Caco-2 (cell line): Measurements from ENCODE around the gene CDK9. TPM values are rescaled to one million over a fixed set of nuclear protein-coding genes. Genes with fewer than 3 reads are reported as not detected.

Experiments
- BruUV-seq: library from RNA; stranded (reverse); fragments of 400-500 nt; replicated peaks from 2 replicates; lab custom pipeline; 2021; lab: Mats Ljungman, UMichigan
- CTCF ChIA-PET: fragments of 300-600 bp; sonication (Branson Sonifier 250); formaldehyde crosslinking; loops from one replicate; lab custom pipeline; 2022; ENCODE audit warnings: antibody characterized with exemption; lab: Charles Lee
- POLR2A ChIA-PET: fragments of 300-600 bp; sonication (Branson Sonifier 250); formaldehyde crosslinking; loops from one replicate; lab custom pipeline; 2022; ENCODE audit warnings: antibody characterized with exemption; lab: Charles Lee
- DNase-seq, 2 experiments: peaks; one replicate each; pipeline versions ENCODE4 v3.0.0 to v3.0.0-alpha.2; 2020 to 2022
- H3K27me3 ChIP-seq: replicated peaks from 2 replicates; pipeline ENCODE4 v1.6.0; 2011; ENCODE audit warnings: low read length; ENCODE audit not compliant: control insufficient read depth, insufficient read depth
- H3K36me3 ChIP-seq: 2 replicates; pipeline ENCODE4 v1.5.1; 2011; ENCODE audit warnings: low read length; ENCODE audit not compliant: control insufficient read depth, insufficient read depth
- H3K4me1 ChIP-seq: fragments of 250-450 bp; sonication (Bioruptor Pico); 2 replicates; pipeline ENCODE4 v1.5.1; 2020; ENCODE audit warnings: mild to moderate bottlenecking
- H3K4me3 ChIP-seq: 2 replicates; pipeline ENCODE4 v1.5.1; 2011; ENCODE audit warnings: low read depth, mild to moderate bottlenecking, control low read depth, low read length
- H3K9me3 ChIP-seq: fragments of 250-450 bp; sonication (Bioruptor Pico); 2 replicates; pipeline ENCODE4 v1.5.1; 2020; ENCODE audit warnings: mild to moderate bottlenecking, moderate library complexity
- H3K27ac Mint-ChIP-seq: one replicate; pipeline ENCODE4 v1.8.0; 2022; ENCODE audit warnings: mixed read lengths; ENCODE audit not compliant: unreplicated experiment
- H3K27me3 Mint-ChIP-seq: one replicate; pipeline ENCODE4 v1.8.0; 2022; ENCODE audit warnings: mixed read lengths; ENCODE audit not compliant: insufficient read depth, unreplicated experiment
- H3K36me3 Mint-ChIP-seq: one replicate; pipeline ENCODE4 v1.8.0; 2022; ENCODE audit warnings: mild to moderate bottlenecking, mixed read lengths; ENCODE audit not compliant: insufficient read depth, unreplicated experiment
- H3K4me1 Mint-ChIP-seq: one replicate; pipeline ENCODE4 v1.8.0; 2022; ENCODE audit warnings: low read depth, mixed read lengths; ENCODE audit not compliant: unreplicated experiment
- H3K4me3 Mint-ChIP-seq: one replicate; pipeline ENCODE4 v1.8.0; 2022; ENCODE audit warnings: mild to moderate bottlenecking, moderate library complexity, mixed read lengths; ENCODE audit not compliant: unreplicated experiment
- H3K9me3 Mint-ChIP-seq: one replicate; pipeline ENCODE4 v1.8.0; 2022; ENCODE audit warnings: mixed read lengths; ENCODE audit not compliant: unreplicated experiment
- intact Hi-C: fragments of 100-400 bp; cut with micrococcal nuclease; formaldehyde crosslinking; loops from one replicate; pipeline ENCODE4 v1.10.0; 2022; ENCODE audit not compliant: unreplicated experiment
- total RNA-seq: library from RNA; stranded (reverse); gene quantifications from 2 replicates; pipeline ENCODE4 v1.2.3, GENCODE V29; 2022
- TF ChIP-seq, protein P1 (sequence below), 2 experiments: fragments of 200-600 bp in 1 of 2; IDR thresholded peaks; 1 replicate in 1 of 2; 2 replicates in 1 of 2; pipeline versions ENCODE4 v1.5.1 to v1.8.0; 2011 to 2022; ENCODE audit warnings: antibody characterized with exemption in 1 of 2, control low read depth in 1 of 2, inconsistent platforms in 1 of 2, low read depth in 1 of 2, low read length in 1 of 2, mild to moderate bottlenecking in 1 of 2, moderate library complexity in 1 of 2; ENCODE audit not compliant: insufficient read depth in 1 of 2, severe bottlenecking in 1 of 2, unreplicated experiment in 1 of 2

CDK9 gene
- total RNA-seq, 1 experiment from 2014 or later, result 48.2 TPM

DNA sequence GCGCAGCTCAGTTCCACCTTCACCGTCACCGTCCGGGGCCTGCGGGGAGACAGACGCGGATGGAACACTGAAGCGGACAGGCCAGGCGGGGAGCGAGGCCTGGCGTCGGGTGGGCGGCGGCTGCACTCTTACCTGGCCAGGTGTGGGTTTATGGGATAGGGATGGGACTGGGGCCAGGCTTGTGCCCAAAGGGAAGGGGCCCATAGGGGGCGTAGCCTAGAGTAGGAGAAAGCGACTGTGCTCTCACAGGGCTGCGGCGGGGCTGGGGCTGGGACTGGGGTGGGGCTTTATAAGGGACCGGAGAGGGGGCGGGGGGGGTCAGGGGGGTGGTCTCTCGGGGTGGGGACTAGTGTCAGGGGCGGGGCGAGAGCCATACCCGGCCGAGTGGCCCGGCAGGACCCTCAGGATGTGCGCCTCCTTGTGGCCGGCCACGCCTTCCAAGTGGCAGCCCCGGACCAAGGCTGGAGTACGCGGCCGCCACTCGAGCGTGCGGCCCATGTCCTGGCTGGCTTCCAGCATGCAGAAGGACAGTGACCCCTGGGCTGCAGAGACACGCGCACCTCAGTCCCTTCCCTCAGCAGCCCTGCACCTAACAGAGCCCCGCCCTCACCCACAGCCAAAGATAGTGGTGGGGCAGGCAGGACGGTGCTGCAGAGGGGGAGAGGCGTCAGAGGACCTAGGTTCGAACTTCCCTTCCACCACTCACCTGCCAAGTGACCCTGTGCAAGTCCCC, 39.7 kb downstream of the CDK9 start:
- intact Hi-C loops, result no loop called here
- peaks cover 10% of the 10 kb centered on the region for H3K4me1 Mint-ChIP-seq
- peaks cover 10% of the 10 kb centered on the region for H3K36me3 Mint-ChIP-seq
- Histone ChIP-seq H3K4me1 (no peaks in the 10 kb centered on the region), H3K9me3 (no peaks in the 10 kb centered on the region), H3K36me3 (no peaks in the 10 kb centered on the region), H3K27me3 (no peaks in the 10 kb centered on the region), H3K4me3 (no peak overlapping the region)
- no peak overlapping the region for H3K4me3 Mint-ChIP-seq
- no peaks in the 10 kb centered on the region for H3K27me3 Mint-ChIP-seq
- ChIA-PET POLR2A (no interaction called here), CTCF (interaction anchor here (0.6 kb wide), 2 partner anchors 33 to 394 kb away, joined by 3 to 6 read pairs; no protein-coding TSS in a partner anchor)
- DNase-seq, result peak in 1 of 2 experiments; percentile 34
- no peak overlapping the region for H3K27ac Mint-ChIP-seq
- no peaks in the 10 kb centered on the region for H3K9me3 Mint-ChIP-seq
- TF ChIP-seq, protein P1, sequence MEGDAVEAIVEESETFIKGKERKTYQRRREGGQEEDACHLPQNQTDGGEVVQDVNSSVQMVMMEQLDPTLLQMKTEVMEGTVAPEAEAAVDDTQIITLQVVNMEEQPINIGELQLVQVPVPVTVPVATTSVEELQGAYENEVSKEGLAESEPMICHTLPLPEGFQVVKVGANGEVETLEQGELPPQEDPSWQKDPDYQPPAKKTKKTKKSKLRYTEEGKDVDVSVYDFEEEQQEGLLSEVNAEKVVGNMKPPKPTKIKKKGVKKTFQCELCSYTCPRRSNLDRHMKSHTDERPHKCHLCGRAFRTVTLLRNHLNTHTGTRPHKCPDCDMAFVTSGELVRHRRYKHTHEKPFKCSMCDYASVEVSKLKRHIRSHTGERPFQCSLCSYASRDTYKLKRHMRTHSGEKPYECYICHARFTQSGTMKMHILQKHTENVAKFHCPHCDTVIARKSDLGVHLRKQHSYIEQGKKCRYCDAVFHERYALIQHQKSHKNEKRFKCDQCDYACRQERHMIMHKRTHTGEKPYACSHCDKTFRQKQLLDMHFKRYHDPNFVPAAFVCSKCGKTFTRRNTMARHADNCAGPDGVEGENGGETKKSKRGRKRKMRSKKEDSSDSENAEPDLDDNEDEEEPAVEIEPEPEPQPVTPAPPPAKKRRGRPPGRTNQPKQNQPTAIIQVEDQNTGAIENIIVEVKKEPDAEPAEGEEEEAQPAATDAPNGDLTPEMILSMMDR (IDR thresholded peaks at IDR 0.05; ENCODE audit: insufficient read depth in 1 of 2, low read depth in 1 of 2, low read length in 1 of 2, severe bottlenecking in 1 of 2, unreplicated experiment in 1 of 2), result no peak
- no TSS peak for BruUV-seq

DNA sequence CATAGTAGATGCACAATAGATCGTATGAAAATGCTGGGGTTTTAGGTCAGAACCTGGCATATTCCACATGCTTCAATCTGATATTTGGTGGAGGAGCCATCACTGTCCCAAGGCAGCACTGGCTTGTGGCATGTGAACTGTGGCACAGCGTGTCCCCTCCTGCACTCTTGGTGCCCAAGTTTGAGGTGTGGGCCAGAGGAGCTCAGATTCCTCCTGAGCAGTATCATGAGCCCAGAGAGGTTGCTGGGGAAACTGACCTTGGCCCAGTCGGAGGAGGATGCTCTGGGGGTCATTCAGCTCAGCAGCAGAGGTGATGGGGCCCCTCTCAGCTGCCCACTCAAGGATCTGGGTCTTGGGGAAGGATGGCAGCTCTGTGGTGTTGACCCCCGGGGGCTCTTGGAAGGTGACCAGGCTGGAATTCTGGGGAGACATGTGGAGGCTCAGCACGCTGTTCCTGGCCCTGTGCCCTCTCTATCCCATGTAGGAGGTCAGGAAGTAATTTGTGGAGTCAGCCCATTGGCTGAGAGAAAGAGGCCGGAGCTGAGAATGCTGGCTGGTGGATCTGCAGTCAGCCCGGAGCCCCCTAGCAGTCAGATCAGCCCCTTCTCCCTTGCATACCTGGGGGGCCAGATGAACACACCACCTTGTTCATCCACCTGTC, 40.5 kb downstream of the CDK9 start:
- ChIA-PET POLR2A (no interaction called here), CTCF (no interaction called here)
- BruUV-seq, result no TSS peak
- Mint-ChIP-seq H3K36me3 (peaks cover 10% of the 10 kb centered on the region), H3K27ac (no peak overlapping the region), H3K27me3 (no peaks in the 10 kb centered on the region), H3K4me1 (peaks cover 10% of the 10 kb centered on the region), H3K4me3 (no peak overlapping the region), H3K9me3 (no peaks in the 10 kb centered on the region)
- no peak for DNase-seq
- Histone ChIP-seq H3K36me3 (no peaks in the 10 kb centered on the region), H3K9me3 (no peaks in the 10 kb centered on the region), H3K4me3 (no peak overlapping the region), H3K4me1 (no peaks in the 10 kb centered on the region), H3K27me3 (no peaks in the 10 kb centered on the region)
- TF ChIP-seq, protein P1 (IDR thresholded peaks at IDR 0.05; ENCODE audit: insufficient read depth in 1 of 2, low read depth in 1 of 2, low read length in 1 of 2, severe bottlenecking in 1 of 2, unreplicated experiment in 1 of 2), result no peak
- intact Hi-C loops, result no loop called here

DNA sequence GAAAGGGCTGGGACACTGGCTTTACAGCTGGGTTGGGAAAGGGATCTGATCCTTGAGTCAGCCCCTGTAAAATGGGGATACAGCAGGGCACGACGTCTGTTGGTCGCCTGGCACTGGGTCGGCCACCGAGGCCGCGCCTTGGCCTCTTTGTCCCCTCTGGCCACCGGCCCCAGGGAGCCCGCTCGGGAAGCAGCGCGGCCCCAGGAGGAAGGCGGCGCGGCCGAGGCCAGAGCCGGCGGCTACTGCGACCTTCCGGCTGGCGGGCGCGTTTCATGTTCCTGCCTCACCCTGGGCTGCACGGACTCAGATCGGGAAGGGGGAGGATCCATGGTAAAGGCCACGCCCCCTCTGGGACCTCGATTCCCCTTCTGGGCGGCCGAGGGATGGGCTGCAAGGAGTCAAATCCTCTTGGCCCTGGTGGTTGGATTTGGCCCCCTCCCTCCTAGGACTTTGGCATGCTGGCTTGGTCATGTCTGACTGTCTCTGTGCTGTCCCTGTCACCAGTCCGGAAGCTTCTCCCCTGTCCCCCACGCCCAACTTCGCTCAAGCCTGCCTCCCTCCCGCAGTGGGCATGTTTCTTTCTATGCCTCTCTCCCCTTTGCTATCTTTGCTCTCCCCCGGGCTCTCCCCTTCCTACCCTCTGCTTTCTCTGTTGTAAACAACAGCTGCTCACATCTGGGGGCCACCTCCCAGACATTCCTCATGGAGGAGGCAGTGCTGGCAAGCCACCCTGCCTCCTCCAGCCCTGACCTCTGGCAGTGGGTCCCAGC, 42.6 kb downstream of the CDK9 start:
- no peaks in the 10 kb centered on the region for H3K36me3 ChIP-seq
- Mint-ChIP-seq H3K4me1 (peaks cover 10% of the 10 kb centered on the region), H3K4me3 (peak overlapping the region; percentile 63), H3K27ac (peak overlapping the region; percentile 9), H3K36me3 (peaks cover 10% of the 10 kb centered on the region), H3K9me3 (no peaks in the 10 kb centered on the region), H3K27me3 (no peaks in the 10 kb centered on the region)
- TF ChIP-seq, protein P1 (IDR thresholded peaks at IDR 0.05; ENCODE audit: insufficient read depth in 1 of 2, low read depth in 1 of 2, low read length in 1 of 2, severe bottlenecking in 1 of 2, unreplicated experiment in 1 of 2), result no peak
- H3K4me3 ChIP-seq, result peak overlapping the region; percentile 30
- no peaks in the 10 kb centered on the region for H3K4me1 ChIP-seq
- H3K27me3 ChIP-seq, result no peaks in the 10 kb centered on the region
- no peaks in the 10 kb centered on the region for H3K9me3 ChIP-seq
- intact Hi-C loops, result no loop called here
- ChIA-PET CTCF (no interaction called here), POLR2A (no interaction called here)
- BruUV-seq, result no TSS peak
- DNase-seq, result peak; percentile 76 to 82
